ENCODE measurements around the gene TMEFF2.
A peak's percentile ranks its signal among the peaks of the same experiment; 100 is the strongest.
"Not testable (repeated sequence)": the region's sequence is repeated elsewhere in the genome, so short reads cannot be mapped to it uniquely, and the experiment has no call there.

Gene TMEFF2

DNA sequence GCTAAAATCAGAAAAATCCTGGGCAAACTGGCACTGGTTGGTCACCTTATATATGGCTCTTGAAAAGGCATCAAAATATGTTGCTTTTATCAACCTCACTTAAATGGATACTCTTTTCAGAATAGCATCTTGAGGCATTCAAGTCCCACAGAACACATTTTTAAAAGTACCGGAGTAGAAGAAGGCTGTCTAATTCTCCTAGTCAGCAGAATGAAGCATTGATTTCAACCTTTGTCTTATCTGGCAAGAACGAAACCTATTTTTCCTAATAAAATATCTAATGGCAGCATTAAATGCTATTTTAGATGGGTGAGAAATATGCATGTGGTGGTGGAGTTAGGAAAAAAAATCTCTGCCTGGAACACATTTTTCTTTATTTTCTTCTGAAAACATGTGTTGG, 27.8 kb downstream of the TMEFF2 start:
- no peak for DNase-seq

DNA sequence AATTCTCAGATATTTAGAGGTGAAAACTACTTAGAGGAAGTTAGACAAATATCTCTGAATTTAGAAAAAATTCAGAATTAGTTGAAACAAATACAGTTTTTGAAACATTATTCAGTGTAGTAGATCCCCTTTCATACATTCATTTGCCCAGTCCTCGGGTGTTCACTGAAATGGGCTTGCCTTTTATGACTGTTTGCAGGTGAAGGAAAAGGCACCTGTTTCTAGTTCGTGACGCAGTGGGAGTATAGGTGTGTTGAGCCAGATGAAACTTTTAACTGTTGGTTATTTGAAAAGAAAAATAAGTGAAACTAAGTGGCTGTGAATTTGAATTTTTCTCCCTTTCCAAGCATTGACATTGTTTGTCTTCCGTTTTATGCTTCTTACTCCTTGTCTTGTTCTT, 28.9 kb downstream of the TMEFF2 start:
- DNase-seq = no peak

DNA sequence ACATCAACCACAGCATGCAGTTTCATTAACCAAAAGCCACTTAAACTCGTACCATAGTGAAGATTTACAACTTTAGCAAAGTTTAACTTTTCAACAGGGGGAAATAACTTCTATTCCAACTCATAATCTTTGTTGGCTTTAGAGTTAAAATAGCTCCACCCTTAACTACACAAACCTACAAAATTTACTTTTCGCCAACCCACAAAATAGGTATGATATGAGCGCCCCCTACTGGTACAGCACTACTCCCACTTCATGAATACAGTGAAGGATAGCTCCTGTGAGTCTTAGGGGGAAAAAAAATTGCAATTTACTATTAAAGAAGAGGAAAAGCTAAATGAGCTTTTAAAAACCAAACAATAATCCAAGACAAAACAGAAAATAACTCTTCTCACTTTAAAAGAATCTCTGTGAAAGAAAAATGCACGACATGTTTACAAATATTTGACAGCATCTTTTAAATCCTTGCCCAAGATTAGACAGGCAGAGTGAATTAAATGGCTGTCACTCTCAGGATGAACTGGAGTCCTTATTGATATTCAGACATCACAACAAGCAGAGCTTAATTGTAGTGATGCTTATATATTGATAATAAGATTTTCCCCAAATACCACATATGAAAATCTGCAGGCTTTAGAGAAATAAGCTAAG, 32.2 kb downstream of the TMEFF2 start:
- DNase-seq = peak; percentile 41

GRCh38 chr2:192161656-192162290, 33.0 kb downstream of the TMEFF2 start:
- DNase-seq = no peak

DNA sequence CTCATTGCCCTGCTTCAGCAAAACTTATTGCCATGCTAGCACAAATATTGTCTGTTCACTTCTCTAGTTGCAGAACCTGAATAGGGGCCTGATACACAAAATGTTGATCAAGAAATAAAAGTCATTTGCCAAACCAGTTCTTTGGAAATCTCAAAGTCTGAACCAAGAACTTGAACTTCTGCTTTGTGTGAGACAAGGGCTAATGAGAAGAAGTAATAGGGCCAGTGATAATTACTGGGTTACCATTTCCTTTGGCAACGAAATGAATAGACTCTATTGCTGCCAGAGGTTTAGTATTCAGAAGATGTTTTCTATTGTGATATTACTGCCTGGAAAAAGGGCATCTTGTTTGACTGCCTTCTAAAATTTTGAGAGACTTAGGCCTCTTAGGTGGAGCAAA, 35.0 kb downstream of the TMEFF2 start:
- no peak for DNase-seq

- no peak for DNase-seq
Observed at GRCh38 chr2:192159208-192159607, 35.5 kb downstream of the TMEFF2 start.

GRCh38 chr2:192157776-192158175, 37.0 kb downstream of the TMEFF2 start:
- DNase-seq = no peak

- DNase-seq = no peak
Observed at GRCh38 chr2:192155511-192156118, 39.1 kb downstream of the TMEFF2 start.

DNA sequence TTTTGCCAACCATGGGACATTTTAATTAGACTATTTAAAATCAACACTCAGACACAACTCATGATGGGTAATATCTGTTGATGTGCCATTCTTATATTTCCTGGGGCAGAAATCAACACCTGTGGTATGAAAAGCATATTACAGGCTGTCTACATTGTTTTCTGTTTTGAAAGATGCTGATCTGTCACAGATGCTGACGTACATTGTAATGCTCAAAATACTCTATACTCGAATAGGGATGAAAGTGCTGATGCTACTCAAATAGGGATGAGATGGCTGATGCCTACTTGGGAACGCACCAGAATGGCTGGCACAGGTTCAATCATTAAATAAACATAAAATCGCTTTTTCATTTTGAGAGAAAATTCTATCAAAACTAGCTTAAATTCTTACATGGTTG, 41.2 kb downstream of the TMEFF2 start:
- no peak for DNase-seq

- no peak for DNase-seq
Observed at GRCh38 chr2:192151853-192152252, 42.9 kb downstream of the TMEFF2 start.

- no peak for DNase-seq
Observed at GRCh38 chr2:192150166-192150565, 44.6 kb downstream of the TMEFF2 start.

DNA sequence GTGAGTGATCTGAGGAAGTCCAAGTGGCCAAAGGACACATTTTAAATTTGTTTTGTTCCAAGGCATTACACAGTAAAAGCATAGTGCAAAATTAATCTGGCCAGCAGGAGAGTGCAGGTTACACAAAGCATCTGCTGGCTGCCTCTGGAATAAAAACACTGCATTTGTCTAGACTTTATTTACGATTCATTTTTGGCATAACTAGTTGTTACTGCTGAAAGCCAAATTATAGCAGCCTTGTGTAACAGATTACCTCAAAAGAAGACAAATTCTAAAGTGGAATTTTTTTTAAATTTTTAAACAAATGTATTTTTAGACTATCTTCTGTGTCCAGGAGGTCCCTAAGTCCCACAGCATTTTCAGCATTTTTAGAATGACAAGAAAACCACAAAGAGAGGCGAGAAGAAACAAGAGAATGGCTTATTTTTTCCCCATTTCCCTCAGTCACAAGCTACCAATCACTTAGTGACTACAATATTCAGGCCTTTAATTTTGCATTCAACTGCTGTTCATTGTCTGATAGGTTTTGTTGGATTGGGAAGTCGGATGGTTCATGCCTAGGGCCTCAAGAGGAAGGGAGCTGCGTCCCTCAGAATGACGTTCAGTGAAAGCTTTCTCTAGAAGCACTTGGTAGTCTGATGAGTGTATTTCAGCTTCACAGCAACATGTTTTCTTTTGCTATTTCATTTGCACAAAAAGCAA, 46.0 kb downstream of the TMEFF2 start:
- DNase-seq = no peak

DNA sequence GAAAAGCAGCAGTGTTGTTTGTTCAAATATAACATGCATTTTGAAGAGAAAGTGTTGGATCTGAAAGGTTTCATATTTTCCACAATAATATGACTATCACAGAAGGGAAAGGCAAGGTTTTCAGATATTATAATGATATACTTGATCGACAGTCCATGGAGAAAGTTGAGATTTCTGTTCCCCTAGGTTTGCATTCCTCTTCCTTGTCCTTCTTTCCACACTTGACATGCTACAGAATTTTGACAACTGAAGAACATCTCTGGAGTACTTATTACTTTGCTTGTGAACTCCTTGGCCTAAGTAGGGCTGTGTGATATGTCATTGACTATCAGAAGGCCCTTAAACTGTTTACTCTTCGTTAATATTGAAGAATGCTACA, 46.5 kb downstream of the TMEFF2 start:
- DNase-seq = no peak

DNA sequence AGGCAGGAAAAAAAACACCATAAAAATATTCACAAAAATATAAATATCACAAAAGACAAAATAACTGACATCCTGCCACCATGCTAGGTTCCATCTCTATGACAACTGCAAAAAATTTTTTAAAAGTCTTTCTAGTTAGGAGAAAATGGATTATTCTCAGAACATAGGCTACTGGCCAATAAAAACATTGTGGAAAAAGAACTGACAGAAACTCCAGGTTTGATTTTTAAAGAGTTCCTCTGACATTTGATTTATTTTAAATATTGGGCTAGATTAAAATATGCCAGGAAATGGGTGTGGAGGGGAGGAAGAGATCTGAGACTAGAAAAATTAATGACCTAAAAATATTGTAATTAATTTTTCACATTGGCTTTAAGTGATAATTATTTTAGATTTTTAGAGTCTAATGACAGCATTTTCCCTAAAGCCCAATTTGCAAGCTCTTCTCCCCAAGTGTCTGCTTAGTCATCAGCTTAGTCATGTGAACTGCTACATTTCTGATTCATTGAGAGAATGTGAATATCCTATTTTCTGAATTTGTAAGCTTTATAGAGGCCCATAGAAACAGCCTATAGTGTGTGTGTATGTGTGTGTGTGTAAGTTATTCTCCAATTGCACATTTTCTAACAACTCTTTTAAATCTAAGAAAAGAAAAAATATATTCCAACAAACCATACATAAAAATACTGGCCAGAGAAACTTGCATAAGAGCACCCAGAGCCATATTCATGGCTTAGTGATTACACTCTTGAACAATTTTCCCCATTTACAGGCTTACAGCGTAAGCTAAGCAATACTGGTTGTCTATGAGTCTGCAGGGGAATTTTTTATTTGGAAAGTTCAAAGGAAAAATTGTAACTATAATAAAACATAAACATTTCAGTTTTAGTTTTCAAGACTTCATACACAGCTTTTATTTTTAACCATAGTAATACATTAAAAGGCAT, 48.4 kb downstream of the TMEFF2 start:
- no peak for DNase-seq

DNA sequence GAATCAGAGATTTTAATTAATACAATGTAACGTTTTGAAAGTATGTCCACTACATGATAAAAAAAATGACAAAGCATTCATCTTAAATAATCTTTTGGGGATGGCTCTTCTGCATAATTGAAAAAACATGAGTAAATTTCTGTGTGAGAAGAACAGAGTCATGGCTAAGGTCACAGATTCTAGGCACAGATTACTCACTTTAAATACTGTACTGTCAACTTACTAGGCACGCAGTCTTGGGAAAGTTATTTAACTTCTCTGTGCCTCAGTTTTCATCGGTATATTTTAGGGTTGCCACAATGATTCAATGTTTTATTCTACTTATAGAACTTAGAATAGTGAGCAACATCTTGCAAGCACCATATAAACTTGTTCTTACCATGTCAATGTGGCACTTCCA, 49.2 kb downstream of the TMEFF2 start:
- no peak for DNase-seq

- no peak for DNase-seq
Observed at GRCh38 chr2:192140236-192140839, 54.4 kb downstream of the TMEFF2 start.

GRCh38 chr2:192139813-192140212, 54.9 kb downstream of the TMEFF2 start:
- no peak for DNase-seq

GRCh38 chr2:192137451-192137850, 57.3 kb downstream of the TMEFF2 start:
- DNase-seq = no peak

DNA sequence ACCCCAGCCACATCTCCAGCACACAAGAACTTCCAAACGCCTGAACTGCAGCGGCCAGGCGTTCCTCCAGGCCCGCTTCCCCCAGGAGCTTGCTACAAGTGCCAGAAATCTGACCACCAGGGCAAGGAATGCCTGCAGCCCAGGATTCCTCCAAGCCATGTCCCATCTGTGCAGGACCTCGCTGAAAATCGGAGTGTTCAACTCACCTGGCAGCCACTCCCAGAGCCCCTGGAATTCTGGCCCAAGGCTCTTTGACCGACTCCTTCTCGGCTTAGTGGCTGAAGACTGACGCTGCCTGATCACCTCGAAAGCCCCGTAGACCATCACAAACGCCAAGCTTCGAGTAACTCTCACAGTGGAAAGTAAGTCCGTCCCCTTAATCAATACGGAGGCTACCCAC, 62.1 kb downstream of the TMEFF2 start:
- not testable (repeated sequence) for DNase-seq

DNA sequence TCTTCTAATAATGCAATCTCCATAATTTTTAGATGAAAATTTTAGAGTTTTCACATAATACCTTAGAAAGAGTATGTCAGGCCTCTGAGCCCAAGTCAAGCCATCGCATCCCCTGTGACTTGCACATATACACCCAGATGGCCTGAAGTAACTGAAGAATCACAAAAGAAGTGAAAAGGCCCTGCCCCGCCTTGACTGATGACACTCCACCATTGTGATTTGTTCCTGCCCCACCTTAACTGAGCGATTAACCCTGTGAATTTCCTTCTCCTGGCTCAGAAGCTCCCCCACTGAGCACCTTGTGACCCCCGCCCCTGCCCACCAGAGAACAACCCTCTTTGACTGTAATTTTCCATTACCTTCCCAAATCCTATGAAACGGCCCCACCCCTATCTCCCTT, 64.4 kb downstream of the TMEFF2 start:
- DNase-seq = not testable (repeated sequence)

DNA sequence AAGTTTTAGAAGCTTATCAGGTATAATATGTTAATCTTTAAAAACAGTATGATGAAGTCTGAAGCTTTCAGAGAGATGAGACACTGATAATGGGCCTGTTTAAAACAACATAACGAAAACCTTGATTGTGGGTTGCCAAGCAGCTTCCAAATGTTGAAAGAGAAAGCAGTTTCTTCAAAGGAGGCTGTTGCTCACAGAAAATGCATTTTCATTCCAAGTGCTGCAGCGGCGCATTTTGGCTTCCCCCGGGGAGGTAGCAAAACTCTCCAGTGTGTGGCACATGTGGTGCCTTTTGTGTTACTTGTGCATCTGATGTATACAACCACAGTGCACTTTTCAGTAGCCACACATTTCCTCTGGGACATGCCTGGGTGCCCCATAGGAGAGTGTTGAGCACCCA, 66.1 kb downstream of the TMEFF2 start:
- no peak for DNase-seq

GRCh38 chr2:192127434-192127833, 67.3 kb downstream of the TMEFF2 start:
- no peak for DNase-seq
